ENCODE data around the gene CDCP1.

- no peak for TF ChIP-seq POLR2A (IDR thresholded peaks at IDR 0.05; ENCODE audit: extremely low read depth, insufficient read length)
- TF ChIP-seq CTCF (IDR thresholded peaks at IDR 0.05; ENCODE audit: low read depth, low read length), result no peak
These were observed 36.2 kb downstream of the CDCP1 start for GRCh38 chr3:45109771-45110508.

All from NB4 (cell line).